K562 (cell line): Measurements from ENCODE around the gene TTC23L. TPM values are rescaled to one million over a fixed set of nuclear protein-coding genes. Genes with fewer than 3 reads are reported as not detected.

ENCODE experiments used
- ATAC-seq: fragments of 200-7000 bp; cut with Tn5 transposase; 3 replicates; pipeline ENCODE4 v1.9.1; 2020; ENCODE audit warnings: moderate library complexity
- BruUV-seq: library from RNA; stranded (reverse); fragments of 400-500 nt; replicated peaks from 2 replicates; lab custom pipeline; 2021; lab: Mats Ljungman, UMichigan
- CTCF ChIA-PET: fragments of 300-600 bp; formaldehyde crosslinking; extraction: SDS; loops from one replicate; lab custom pipeline; 2021; ENCODE audit warnings: low intra/inter-chr PET ratio; lab: Yijun Ruan, JAX
- POLR2A ChIA-PET: fragments of 300-600, 350-650 bp; sonication (Branson Sonifier 250); formaldehyde crosslinking; extraction: SDS; loops from one replicate; lab custom pipeline; 2021; ENCODE audit warnings: antibody characterized with exemption, inconsistent platforms; lab: Yijun Ruan, JAX
- DNase-seq, 4 experiments: peaks; one replicate each; pipeline versions ENCODE4 v3.0.0 to v3.0.0-alpha.2; 2011 to 2018; ENCODE audit warnings: low spot score in 3 of 4, mixed read lengths in 3 of 4; ENCODE audit errors: extremely low read depth in 1 of 4
- FAIRE-seq: peaks from 2 replicates; lab custom pipeline; 2011; peaks lifted over from hg19 to GRCh38; lab: Jason Lieb, UNC
- H2AFZ ChIP-seq: 2 replicates; pipeline ENCODE4 v1.6.0; 2011; ENCODE audit warnings: low read depth, low read length, control low read depth, inconsistent platforms
- H3K27ac ChIP-seq: fragments of 200-600 bp; 3 replicates; pipeline ENCODE4 v1.8.0; 2011; ENCODE audit warnings: low read depth, mild to moderate bottlenecking, control low read depth, inconsistent platforms, low read length, moderate library complexity, mixed read lengths; ENCODE audit errors: extremely low read depth
- H3K27me3 ChIP-seq, 2 experiments: fragments of 300-600 bp in 1 of 2; 2 replicates in 1 of 2; 3 replicates in 1 of 2; pipeline versions ENCODE4 v1.6.0 to v1.8.0; 2011; ENCODE audit warnings: inconsistent platforms in 2 of 2, low read length in 2 of 2, mild to moderate bottlenecking in 1 of 2, mixed read lengths in 1 of 2, moderate library complexity in 1 of 2; ENCODE audit not compliant: control insufficient read depth in 2 of 2, insufficient read depth in 2 of 2
- H3K36me3 ChIP-seq: fragments of 300-600 bp; 3 replicates; pipeline ENCODE4 v1.8.0; 2011; ENCODE audit warnings: mild to moderate bottlenecking, low read length, inconsistent platforms; ENCODE audit not compliant: control insufficient read depth, insufficient read depth
- H3K4me1 ChIP-seq, 2 experiments: fragments of 200-600 bp in 1 of 2; replicated peaks in 1 of 2; 2 replicates in 1 of 2; 3 replicates in 1 of 2; pipeline versions ENCODE4 v1.5.1 to v1.8.0; 2011; ENCODE audit warnings: inconsistent platforms in 2 of 2, low read length in 2 of 2, mild to moderate bottlenecking in 1 of 2, mixed read lengths in 1 of 2, moderate library complexity in 1 of 2; ENCODE audit not compliant: control insufficient read depth in 2 of 2, insufficient read depth in 2 of 2
- H3K4me2 ChIP-seq: 2 replicates; pipeline ENCODE4 v1.6.1; 2011; ENCODE audit warnings: low read length, control low read depth, inconsistent platforms, mixed read lengths; ENCODE audit not compliant: insufficient read depth
- H3K4me3 ChIP-seq: fragments of 200-600 bp; sonication (generic), shearing (Covaris generic); 2 replicates; pipeline ENCODE4 v1.5.1; 2016; ENCODE audit warnings: control low read depth, inconsistent platforms
- H3K79me2 ChIP-seq: fragments of 200-600 bp; 3 replicates; pipeline ENCODE4 v1.8.0; 2011; ENCODE audit warnings: low read length, inconsistent platforms; ENCODE audit not compliant: control insufficient read depth, insufficient read depth
- H3K9ac ChIP-seq, 2 experiments: 2 replicates each; pipeline versions ENCODE4 v1.6.0 to v1.6.1; 2011; ENCODE audit warnings: low read depth in 2 of 2, low read length in 2 of 2, control low read depth in 1 of 2, inconsistent platforms in 1 of 2, mild to moderate bottlenecking in 1 of 2, mixed read lengths in 1 of 2; ENCODE audit not compliant: insufficient read depth in 1 of 2
- H3K9me1 ChIP-seq: one replicate; pipeline ENCODE4 v1.6.0; 2011; ENCODE audit warnings: inconsistent platforms, mild to moderate bottlenecking, low read length, moderate library complexity; ENCODE audit not compliant: control insufficient read depth, insufficient read depth
- H3K9me3 ChIP-seq: replicated peaks from 2 replicates; pipeline ENCODE4 v1.5.1; 2011; ENCODE audit warnings: low read depth, low read length, inconsistent platforms; ENCODE audit not compliant: control insufficient read depth, insufficient read depth
- H4K20me1 ChIP-seq: replicated peaks from 2 replicates; pipeline ENCODE4 v1.6.1; 2011; ENCODE audit warnings: low read length, inconsistent platforms, mixed read lengths; ENCODE audit not compliant: control insufficient read depth, insufficient read depth
- DMBX1 ChIP-seq: fragments of 250-450 bp; sonication (Bioruptor Pico); IDR thresholded peaks from 2 replicates; pipeline ENCODE4 v1.8.0; 2022; ENCODE audit warnings: inconsistent platforms, mild to moderate bottlenecking, moderate library complexity, borderline replicate concordance
- ESRRB ChIP-seq: fragments of 250-450 bp; sonication (Bioruptor Pico); IDR thresholded peaks from 2 replicates; pipeline ENCODE4 v1.5.0; 2020; ENCODE audit warnings: mild to moderate bottlenecking, moderate library complexity, borderline replicate concordance
- GTF2F1 ChIP-seq: IDR thresholded peaks from 2 replicates; pipeline ENCODE4 v1.6.1; 2011; ENCODE audit warnings: low read depth, low read length, improper control_type of control experiment
- MEIS2 ChIP-seq: fragments of 450-650 bp; IDR thresholded peaks from 2 replicates; pipeline ENCODE4 v1.6.1; 2014; ENCODE audit warnings: mild to moderate bottlenecking; ENCODE audit not compliant: partially characterized antibody
- PML ChIP-seq: IDR thresholded peaks from 2 replicates; pipeline ENCODE4 v1.6.1; 2012; ENCODE audit warnings: low read length, inconsistent platforms
- POLR2A ChIP-seq: fragments of 450-650 bp; conservative IDR thresholded peaks from 2 replicates; pipeline ENCODE4 v1.6.1; 2016
- POLR2B ChIP-seq: fragments of 450-650 bp; IDR thresholded peaks from 2 replicates; pipeline ENCODE4 v1.6.1; 2018; ENCODE audit warnings: low read depth; ENCODE audit not compliant: partially characterized antibody
- SAFB ChIP-seq: fragments of 200-400 bp; formaldehyde crosslinking; IDR thresholded peaks from 2 replicates; pipeline ENCODE4 v1.6.1; 2017; ENCODE audit warnings: low read depth, low read length, borderline replicate concordance
- SIRT6 ChIP-seq: IDR thresholded peaks from one replicate; pipeline ENCODE4 v1.6.1; 2012; ENCODE audit warnings: low read depth, mild to moderate bottlenecking, control low read depth, inconsistent platforms, low read length, moderate library complexity
- SRF ChIP-seq, 2 experiments: fragments of 250-450, 450-650 bp in 1 of 2; sonication (Bioruptor Pico) in 1 of 2; sonication (generic) in 1 of 2; formaldehyde crosslinking; IDR thresholded peaks; 2 replicates each; pipeline versions ENCODE4 v1.5.0 to v1.5.1; 2020 to 2022; ENCODE audit warnings: mild to moderate bottlenecking in 1 of 2, missing genetic modification reagents in 1 of 2
- SUPT5H ChIP-seq: fragments of 450-650 bp; IDR thresholded peaks from 2 replicates; pipeline ENCODE4 v1.6.1; 2016
- ZNF57 ChIP-seq: fragments of 450-650 bp; formaldehyde crosslinking; IDR thresholded peaks from 2 replicates; pipeline ENCODE4 v1.4.0; 2020; ENCODE audit warnings: mild to moderate bottlenecking, moderate library complexity
- ZNF766 ChIP-seq: fragments of 200-800 bp; sonication (Bioruptor generic); conservative IDR thresholded peaks from 2 replicates; pipeline ENCODE4 v1.6.1; 2016; ENCODE audit warnings: missing genetic modification characterization, missing compliant biosample characterization
- ZSCAN29 ChIP-seq: fragments of 450-650 bp; IDR thresholded peaks from 2 replicates; pipeline ENCODE4 v1.6.1; 2017
- WGBS: fragments of 100-300 bp; shearing (Covaris generic); methylation state at CpG from one replicate; pipeline ENCODE4 v1.1.6; 2016; ENCODE audit warnings: low coverage, mixed read lengths; ENCODE audit not compliant: insufficient coverage; ENCODE audit errors: missing lambda C conversion rate; 5-methylcytosine and 5-hydroxymethylcytosine counted together
- in situ Hi-C: fragments of 300-500 bp; cut with MboI; formaldehyde crosslinking; loops from 4 replicates; pipeline ENCODE4 v1.15.0; 2018; ENCODE audit warnings: inconsistent platforms, mixed read lengths
- intact Hi-C: fragments of 100-400 bp; cut with micrococcal nuclease; formaldehyde crosslinking; loops from 2 replicates; pipeline ENCODE4 v1.14.2; 2022
- polyA plus RNA-seq, 8 experiments: library from polyadenylated mRNA; depleted of rRNA in 4 of 8; stranded (reverse) in 5 of 8; unstranded in 3 of 8; fragments of >200 nt; fragmentation: Nextera tagmentation in 2 of 8; fragmentation: Illumina TruSeq in 1 of 8; extraction: Ambion mirVana in 2 of 8; extraction: Trizol in 1 of 8; gene quantifications; 2 replicates each; pipeline versions ENCODE4 v1.2.1 to v1.2.3, GENCODE V29; 2011 to 2014; ENCODE audit warnings: inconsistent platforms in 1 of 8, missing spikeins in 1 of 8
- total RNA-seq, 7 experiments: library from RNA; depleted of rRNA in 6 of 7; stranded (reverse); fragments of >200 nt in 6 of 7; fragmentation: Illumina TruSeq in 2 of 7; extraction: Trizol in 2 of 7; gene quantifications; 2 replicates each; pipeline versions ENCODE4 v1.2.1 to v1.2.3, GENCODE V29; 2011 to 2021; ENCODE audit warnings: low replicate concordance in 1 of 7
- TF ChIP-seq, protein P1 (sequence below): fragments of 250-450 bp; sonication (Bioruptor Pico); IDR thresholded peaks from 2 replicates; pipeline ENCODE4 v1.8.0; 2021; ENCODE audit warnings: moderate library complexity, mild to moderate bottlenecking, inconsistent platforms

The TTC23L gene
- total and polyA plus RNA-seq, 9 of the 15 experiments (the other 6 are each of a cell fraction or from before 2014, with no cell fraction given), result 0.03 to 0.32 (median 0.14) TPM; not detected in 2

- H3K4me1 ChIP-seq, result peaks cover 22 to 29% of the 10 kb centered on the region in 2 experiments
- H3K9ac ChIP-seq, result no peak overlapping the region
- H3K27ac ChIP-seq, result peak overlapping the region; percentile 14; the same call in 1 of the 3 replicates
- no peak for FAIRE-seq
- BruUV-seq, result no TSS peak
- DNase-seq, result no peak
- H3K4me3 ChIP-seq, result no peak overlapping the region
- H3K9me1 ChIP-seq, result no peaks in the 10 kb centered on the region
- intact Hi-C loops, result no loop called here
- ChIA-PET CTCF (no interaction called here), POLR2A (interaction anchor here (4.2 kb wide), 1 partner anchor 11 kb away, joined by 37 read pairs; the partner anchor contains the start of genes BRIX1 and RAD1)
- H2AFZ ChIP-seq, result no peak overlapping the region
- no peak for TF ChIP-seq ZNF57 (CRISPR knock-in tag)
- 0 out of 2 replicates have a peak, but pooled peaks have one; percentile 31 for TF ChIP-seq PML
- peak; percentile 61; the same call in 1 of the 2 replicates for TF ChIP-seq POLR2A
- no peak for TF ChIP-seq MEIS2
- TF ChIP-seq SUPT5H, result peak; percentile 63
- TF ChIP-seq DMBX1 (CRISPR knock-in tag), result no peak
- no peak for TF ChIP-seq ZNF766 (CRISPR knock-in tag)
- TF ChIP-seq SAFB, result no peak
- TF ChIP-seq POLR2B, result peak; percentile 51
- no peak for TF ChIP-seq SIRT6
- TF ChIP-seq GTF2F1, result no peak
- TF ChIP-seq ESRRB, result no peak
- TF ChIP-seq, protein P1, sequence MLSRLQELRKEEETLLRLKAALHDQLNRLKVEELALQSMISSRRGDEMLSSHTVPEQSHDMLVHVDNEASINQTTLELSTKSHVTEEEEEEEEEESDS, result no peak
- TF ChIP-seq SRF (CRISPR knock-in tag; IDR thresholded peaks at IDR 0.05), result no peak
- no peak for TF ChIP-seq ZSCAN29
- TF ChIP-seq, all 486 proteins: peak for 4
- no peaks in the 10 kb centered on the region for H3K27me3 ChIP-seq
- H4K20me1 ChIP-seq, result no peaks in the 10 kb centered on the region
- peaks cover 62% of the 10 kb centered on the region for H3K79me2 ChIP-seq
- in situ Hi-C loops, result no loop called here
- WGBS, result 85% methylated on average over 3 of the region's 3 CpGs
- H3K4me2 ChIP-seq, result no peak overlapping the region
- H3K36me3 ChIP-seq, result peaks cover 67% of the 10 kb centered on the region
- H3K9me3 ChIP-seq, result no peaks in the 10 kb centered on the region
- no peak for ATAC-seq
Measured at GRCh38 chr5:34926318-34926888, 87.4 kb downstream of the TTC23L start.
